GM23338 (cell line): ENCODE results near the gene VAMP2.

ENCODE experiments used
- CREB1 ChIP-seq: fragments of 250-450 bp; sonication (Bioruptor Pico); IDR thresholded peaks from 2 replicates; pipeline ENCODE4 v1.5.0; 2020; ENCODE audit warnings: low read depth, mild to moderate bottlenecking, moderate library complexity
- EZH2 ChIP-seq: fragments of 200-600 bp; sonication (generic); IDR thresholded peaks from one replicate; pipeline ENCODE4 v1.8.0; 2017; ENCODE audit warnings: antibody characterized with exemption, mild to moderate bottlenecking, low read depth; ENCODE audit not compliant: unreplicated experiment
- EZH2phosphoT487 ChIP-seq: fragments of 200-600 bp; sonication (generic); IDR thresholded peaks from one replicate; pipeline ENCODE4 v1.8.1; 2018; ENCODE audit warnings: antibody characterized with exemption; ENCODE audit not compliant: unreplicated experiment
- POLR2AphosphoS5 ChIP-seq: IDR thresholded peaks from 2 replicates; pipeline ENCODE4 v1.6.1; 2016; ENCODE audit warnings: antibody characterized with exemption, low read depth
- REST ChIP-seq: IDR thresholded peaks from one replicate; pipeline ENCODE4 v1.6.1; 2018; ENCODE audit warnings: antibody characterized with exemption; ENCODE audit not compliant: unreplicated experiment
- ZNF114 ChIP-seq: fragments of 250-450 bp; sonication (Bioruptor Pico); IDR thresholded peaks from 2 replicates; pipeline ENCODE4 v1.5.0; 2020; ENCODE audit warnings: mild to moderate bottlenecking, moderate library complexity
- TF ChIP-seq, protein P1 (sequence below), 2 experiments: fragments of 200-600 bp in 1 of 2; sonication (generic) in 1 of 2; conservative IDR thresholded peaks; 2 replicates each; pipeline versions ENCODE4 v1.5.1 to v1.6.1; 2016 to 2017; ENCODE audit warnings: antibody characterized with exemption in 2 of 2, low read depth in 2 of 2, mild to moderate bottlenecking in 2 of 2, moderate library complexity in 1 of 2
- TF ChIP-seq, protein P2 (sequence below): IDR thresholded peaks from 2 replicates; pipeline ENCODE4 v1.6.1; 2016; ENCODE audit warnings: antibody characterized with exemption

DNA sequence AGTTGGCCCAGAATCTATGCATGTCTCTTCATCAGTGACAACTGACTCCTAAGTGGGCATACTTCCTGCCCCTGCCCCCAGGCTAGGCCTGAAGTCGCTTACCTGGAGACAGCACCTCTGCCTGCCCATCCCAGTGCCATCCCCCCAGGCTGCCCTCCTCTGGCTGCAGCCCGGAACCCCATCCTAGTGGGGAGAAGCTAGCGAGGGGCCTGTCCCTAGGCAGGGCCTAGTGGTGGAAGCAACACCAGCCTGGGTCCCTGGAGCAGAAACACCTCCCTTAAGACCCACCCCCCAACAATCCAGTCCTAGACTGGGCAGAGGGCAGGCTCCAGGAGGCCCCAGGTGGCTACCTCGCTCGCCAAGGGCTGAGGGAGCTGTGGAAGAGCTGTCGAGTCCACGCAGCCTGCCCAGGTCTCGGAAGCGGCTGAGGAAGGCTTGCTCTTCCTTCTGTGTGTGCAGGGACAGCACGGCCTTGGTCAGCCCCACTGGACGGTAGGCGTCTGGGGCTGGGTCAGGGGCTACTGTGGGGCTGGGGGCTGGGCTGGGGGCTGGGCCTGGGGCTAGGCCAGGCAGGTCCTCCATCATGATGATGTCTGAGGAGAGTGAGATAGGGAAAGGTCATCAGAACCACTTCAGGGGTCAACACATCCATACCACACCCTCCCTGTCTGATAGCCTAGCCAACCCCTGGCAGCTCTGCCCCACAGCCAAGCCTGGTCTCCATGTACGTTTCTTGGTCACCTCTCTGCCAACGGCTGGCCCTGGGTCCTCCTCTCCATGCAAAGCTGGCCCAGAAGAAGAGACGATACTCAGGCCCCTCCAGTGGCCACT lies 18.1 kb downstream of the VAMP2 start:
- TF ChIP-seq CREB1 (CRISPR knock-in tag) (no peak), EZH2phosphoT487 (no peak), EZH2 (no peak), REST (no peak), POLR2AphosphoS5 (no peak), ZNF114 (CRISPR knock-in tag) (no peak)
- TF ChIP-seq, protein P1, sequence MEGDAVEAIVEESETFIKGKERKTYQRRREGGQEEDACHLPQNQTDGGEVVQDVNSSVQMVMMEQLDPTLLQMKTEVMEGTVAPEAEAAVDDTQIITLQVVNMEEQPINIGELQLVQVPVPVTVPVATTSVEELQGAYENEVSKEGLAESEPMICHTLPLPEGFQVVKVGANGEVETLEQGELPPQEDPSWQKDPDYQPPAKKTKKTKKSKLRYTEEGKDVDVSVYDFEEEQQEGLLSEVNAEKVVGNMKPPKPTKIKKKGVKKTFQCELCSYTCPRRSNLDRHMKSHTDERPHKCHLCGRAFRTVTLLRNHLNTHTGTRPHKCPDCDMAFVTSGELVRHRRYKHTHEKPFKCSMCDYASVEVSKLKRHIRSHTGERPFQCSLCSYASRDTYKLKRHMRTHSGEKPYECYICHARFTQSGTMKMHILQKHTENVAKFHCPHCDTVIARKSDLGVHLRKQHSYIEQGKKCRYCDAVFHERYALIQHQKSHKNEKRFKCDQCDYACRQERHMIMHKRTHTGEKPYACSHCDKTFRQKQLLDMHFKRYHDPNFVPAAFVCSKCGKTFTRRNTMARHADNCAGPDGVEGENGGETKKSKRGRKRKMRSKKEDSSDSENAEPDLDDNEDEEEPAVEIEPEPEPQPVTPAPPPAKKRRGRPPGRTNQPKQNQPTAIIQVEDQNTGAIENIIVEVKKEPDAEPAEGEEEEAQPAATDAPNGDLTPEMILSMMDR (conservative IDR thresholded peaks at IDR 0.05; ENCODE audit: low read depth in 2 of 2), result no peak
- TF ChIP-seq, protein P2, sequence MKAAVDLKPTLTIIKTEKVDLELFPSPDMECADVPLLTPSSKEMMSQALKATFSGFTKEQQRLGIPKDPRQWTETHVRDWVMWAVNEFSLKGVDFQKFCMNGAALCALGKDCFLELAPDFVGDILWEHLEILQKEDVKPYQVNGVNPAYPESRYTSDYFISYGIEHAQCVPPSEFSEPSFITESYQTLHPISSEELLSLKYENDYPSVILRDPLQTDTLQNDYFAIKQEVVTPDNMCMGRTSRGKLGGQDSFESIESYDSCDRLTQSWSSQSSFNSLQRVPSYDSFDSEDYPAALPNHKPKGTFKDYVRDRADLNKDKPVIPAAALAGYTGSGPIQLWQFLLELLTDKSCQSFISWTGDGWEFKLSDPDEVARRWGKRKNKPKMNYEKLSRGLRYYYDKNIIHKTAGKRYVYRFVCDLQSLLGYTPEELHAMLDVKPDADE, result no peak
